ACC112 (cell line): ENCODE data around the gene RFX1.

ENCODE experiments used
- H2AFZ ChIP-seq: fragments of 200-600 bp; sonication (generic); one replicate; pipeline ENCODE4 v1.6.0; 2017; ENCODE audit warnings: antibody characterized with exemption, low read length; ENCODE audit not compliant: unreplicated experiment
- H3K27ac ChIP-seq: fragments of 200-600 bp; sonication (generic); 2 replicates; pipeline ENCODE4 v1.5.1; 2014; ENCODE audit warnings: low read depth, mild to moderate bottlenecking, antibody characterized with exemption, low read length, moderate library complexity
- H3K27me3 ChIP-seq: fragments of 200-600 bp; sonication (generic); 2 replicates; pipeline ENCODE4 v1.6.1; 2014; ENCODE audit warnings: mild to moderate bottlenecking, antibody characterized with exemption, low read length, moderate library complexity, mixed read lengths; ENCODE audit not compliant: insufficient read depth
- H3K36me3 ChIP-seq: fragments of 200-600 bp; sonication (generic); 2 replicates; pipeline ENCODE4 v1.6.1; 2016; ENCODE audit warnings: mild to moderate bottlenecking, antibody characterized with exemption, low read length, moderate library complexity, mixed read lengths; ENCODE audit not compliant: insufficient read depth
- H3K4me1 ChIP-seq: fragments of 200-600 bp; sonication (generic); one replicate; pipeline ENCODE4 v1.6.1; 2016; ENCODE audit warnings: low read length, mixed read lengths; ENCODE audit not compliant: insufficient read depth, unreplicated experiment, control insufficient read depth
- H3K4me3 ChIP-seq: fragments of 200-600 bp; sonication (generic); 2 replicates; pipeline ENCODE4 v1.5.1; 2014; ENCODE audit warnings: mild to moderate bottlenecking, low read depth, low read length
- H3K79me2 ChIP-seq: fragments of 200-600 bp; sonication (generic); one replicate; pipeline ENCODE4 v1.6.0; 2016; ENCODE audit warnings: low read length; ENCODE audit not compliant: control insufficient read depth, unreplicated experiment, insufficient read depth

RFX1 gene

DNA sequence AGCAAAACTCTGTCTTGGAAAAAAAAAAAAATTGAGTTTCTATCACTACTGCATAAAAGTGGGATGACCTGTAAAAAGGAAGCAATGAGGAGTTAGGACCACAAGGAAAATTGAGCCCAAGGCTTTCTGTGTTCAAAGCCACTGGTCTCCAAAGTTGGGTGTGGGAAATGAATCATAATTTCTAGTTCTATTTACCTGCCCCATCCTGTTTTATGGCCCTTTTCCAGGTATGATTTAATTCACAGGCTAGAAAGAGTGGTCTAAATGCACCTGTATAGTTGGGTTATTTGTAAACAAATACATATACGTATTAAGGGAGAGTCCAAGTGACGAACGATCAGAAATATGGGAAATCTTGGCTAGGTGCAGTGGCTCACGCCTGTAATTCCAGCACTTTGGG lies 59.7 kb downstream of the RFX1 start:
- no peaks in the 10 kb centered on the region for H3K36me3 ChIP-seq
- no peak overlapping the region for H3K27ac ChIP-seq
- no peak overlapping the region for H3K4me3 ChIP-seq

DNA sequence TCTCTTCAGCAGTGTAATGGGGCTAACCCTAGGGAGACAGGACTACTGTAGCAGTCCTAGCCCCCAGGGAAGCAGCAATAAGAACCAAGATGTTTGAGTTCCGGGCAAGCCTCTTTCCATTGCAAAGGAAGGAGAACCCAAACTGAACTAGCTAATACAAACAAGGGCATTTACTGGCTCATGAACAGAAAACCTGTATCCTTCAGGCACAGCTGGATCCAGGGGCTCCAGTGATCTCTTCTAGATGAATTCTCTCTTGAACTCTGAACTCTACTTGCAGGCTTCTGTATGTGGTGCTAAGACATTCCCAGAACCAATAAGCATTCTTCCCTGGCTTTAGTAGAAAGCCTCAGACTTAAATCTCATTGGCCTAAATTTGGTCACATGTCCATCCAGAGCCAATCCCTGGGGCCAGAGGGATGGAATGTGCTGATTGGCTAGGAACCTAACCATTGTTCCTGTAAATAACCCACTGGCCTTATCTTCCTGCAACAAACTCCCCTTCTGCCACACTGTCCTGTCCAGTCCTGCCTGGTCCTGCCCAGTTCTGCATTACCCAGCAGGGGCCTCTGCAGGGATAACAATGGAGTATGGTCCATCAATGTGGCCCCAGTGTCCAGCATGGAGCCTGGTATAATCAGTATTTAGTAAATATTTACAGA lies 64.0 kb downstream of the RFX1 start:
- Histone ChIP-seq H3K27me3 (no peaks in the 10 kb centered on the region), H3K4me1 (peaks cover 9% of the 10 kb centered on the region), H2AFZ (no peak overlapping the region), H3K79me2 (no peaks in the 10 kb centered on the region), H3K4me3 (no peak overlapping the region), H3K36me3 (no peaks in the 10 kb centered on the region), H3K27ac (no peak overlapping the region)

More for the DNA sequence above, 59.7 kb downstream of the RFX1 start:
- no peaks in the 10 kb centered on the region for H3K79me2 ChIP-seq
- H3K27me3 ChIP-seq: no peaks in the 10 kb centered on the region
- H2AFZ ChIP-seq: no peak overlapping the region
- H3K4me1 ChIP-seq: no peaks in the 10 kb centered on the region

DNA sequence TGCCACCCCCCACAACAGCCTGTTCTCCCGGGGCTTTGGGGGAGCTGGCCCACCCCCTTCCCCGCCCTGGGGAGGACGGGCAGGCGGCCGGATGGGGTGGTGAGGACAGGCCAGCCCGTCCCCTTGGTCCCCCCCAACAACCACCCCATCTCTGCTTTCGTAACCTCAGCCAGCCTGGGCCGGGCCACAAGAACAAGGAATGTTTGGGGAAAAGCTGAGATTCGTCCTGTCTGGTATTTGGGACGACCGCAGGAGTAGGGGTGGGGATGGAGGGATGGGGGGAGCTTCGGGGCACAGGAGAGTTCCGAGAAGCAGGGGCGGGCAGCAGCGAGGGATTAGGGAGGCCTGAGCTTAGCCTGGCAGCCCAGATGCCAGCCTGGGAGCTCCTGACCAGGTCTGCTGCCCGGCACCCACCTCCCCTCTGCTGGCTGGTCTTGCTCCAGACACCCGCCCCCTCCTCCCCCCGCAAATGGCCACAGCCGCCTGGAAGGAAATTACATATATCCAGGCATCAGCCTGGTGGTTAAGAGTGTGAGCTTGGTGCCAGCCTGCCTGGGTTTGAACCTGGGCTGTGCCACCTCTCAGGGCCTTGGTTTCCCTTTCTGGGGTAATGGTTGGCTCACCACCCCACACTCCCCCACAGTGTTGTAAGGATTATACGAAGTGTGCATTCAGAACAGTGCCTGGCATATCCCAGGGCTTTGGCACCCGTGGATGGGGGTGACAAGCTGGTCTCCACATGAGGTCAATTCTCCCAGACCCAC lies 67.6 kb downstream of the RFX1 start, which contains the start of gene PODNL1:
Gene PODNL1, minus strand, starts transcription at position 117 of the 764 bp plus-strand sequence. CDS start 236 bp downstream, outside the sequence.
- no peaks in the 10 kb centered on the region for H3K27me3 ChIP-seq
- H2AFZ ChIP-seq: peak within 1 kb of the TSS; percentile 38
- no peak within 1 kb of the TSS for H3K27ac ChIP-seq
- peak within 1 kb of the TSS; percentile 72 for H3K4me3 ChIP-seq
- H3K79me2 ChIP-seq: no peaks in the 10 kb centered on the region
- peaks cover 9% of the 10 kb centered on the region for H3K4me1 ChIP-seq
- no peaks in the 10 kb centered on the region for H3K36me3 ChIP-seq

DNA sequence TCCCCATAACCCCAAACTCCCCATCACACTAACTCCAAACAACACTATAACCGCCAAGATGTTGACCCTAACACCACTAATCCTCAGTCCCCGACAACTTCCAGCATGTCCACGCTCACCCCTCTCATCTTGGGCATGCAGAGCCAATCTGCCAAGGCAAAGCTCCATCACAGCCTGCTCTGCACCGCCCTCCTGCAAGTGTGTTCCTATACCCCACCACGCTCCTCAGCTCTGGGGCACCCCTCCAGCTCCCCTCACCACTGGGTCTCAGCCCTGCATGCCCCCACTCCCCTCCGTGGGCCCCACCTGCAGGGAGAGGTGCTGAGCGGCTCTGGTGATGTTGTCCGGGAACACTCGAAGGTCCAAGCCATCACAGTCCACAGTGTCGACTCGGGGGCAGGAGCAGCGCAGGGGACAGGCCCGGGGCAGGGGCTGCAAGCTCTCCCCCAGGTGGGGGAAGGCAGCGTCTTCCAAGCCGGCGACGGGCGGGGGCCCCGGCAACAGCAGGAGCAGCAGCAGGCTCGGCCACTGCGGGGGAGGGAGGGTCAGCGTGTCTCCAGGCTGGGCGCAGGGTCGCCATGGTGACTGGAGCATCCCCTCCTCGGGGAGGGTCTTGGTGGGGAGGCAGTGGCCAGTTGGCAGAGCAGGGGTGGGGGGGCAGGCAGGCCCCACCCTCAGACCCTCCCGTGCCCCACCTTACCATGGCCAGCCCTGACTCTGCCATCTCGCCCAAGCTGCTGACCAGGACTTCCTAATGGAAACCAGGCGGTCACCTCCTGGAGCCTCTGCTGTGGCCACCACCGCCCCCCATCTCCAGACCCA lies 68.4 kb downstream of the RFX1 start:
- peak overlapping the region; percentile 38 for H2AFZ ChIP-seq
- H3K79me2 ChIP-seq: no peaks in the 10 kb centered on the region
- no peaks in the 10 kb centered on the region for H3K27me3 ChIP-seq
- H3K27ac ChIP-seq: no peak overlapping the region
- H3K4me1 ChIP-seq: peaks cover 9% of the 10 kb centered on the region
- H3K36me3 ChIP-seq: no peaks in the 10 kb centered on the region
- H3K4me3 ChIP-seq: peak overlapping the region; percentile 72

DNA sequence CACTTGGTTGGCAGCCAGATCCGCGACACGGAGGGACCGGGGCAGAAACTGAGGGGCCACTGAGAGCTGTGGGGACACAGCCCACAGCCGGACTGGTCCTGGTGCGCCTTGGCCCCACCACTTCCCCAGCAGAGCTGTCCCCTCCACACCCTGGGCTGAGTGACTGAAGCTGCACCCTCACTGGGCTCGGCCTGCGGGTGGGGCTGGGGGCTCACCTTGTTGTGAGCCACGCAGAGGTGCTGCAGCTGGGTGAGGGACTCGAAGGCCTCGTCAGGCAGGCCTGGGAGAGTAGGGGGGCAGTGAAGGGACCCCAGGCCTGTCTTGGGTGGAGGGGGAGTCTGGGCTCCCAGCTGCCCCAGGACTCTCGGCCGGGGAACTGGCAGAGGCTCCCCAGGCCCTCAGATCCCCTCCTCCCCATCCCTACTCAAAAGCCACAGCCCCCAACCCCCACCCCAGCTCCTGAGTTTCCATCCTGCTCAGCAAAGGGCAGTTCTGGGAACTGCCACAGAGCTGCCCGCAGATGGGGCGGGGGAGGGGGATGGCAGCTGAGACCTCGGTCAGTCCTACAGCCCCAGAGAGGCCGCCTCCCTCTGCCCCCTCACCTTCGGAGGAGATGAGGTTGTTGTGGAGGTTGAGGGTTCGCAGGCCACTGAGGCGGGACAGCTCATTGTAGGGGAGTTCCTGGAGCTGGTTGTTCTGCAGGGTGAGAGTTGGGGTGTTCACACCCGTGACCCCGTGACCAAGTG lies 70.2 kb downstream of the RFX1 start:
- Histone ChIP-seq H3K79me2 (no peaks in the 10 kb centered on the region), H2AFZ (no peak overlapping the region), H3K36me3 (no peaks in the 10 kb centered on the region), H3K27me3 (no peaks in the 10 kb centered on the region), H3K4me3 (no peak overlapping the region), H3K27ac (no peak overlapping the region), H3K4me1 (peaks cover 9% of the 10 kb centered on the region)

DNA sequence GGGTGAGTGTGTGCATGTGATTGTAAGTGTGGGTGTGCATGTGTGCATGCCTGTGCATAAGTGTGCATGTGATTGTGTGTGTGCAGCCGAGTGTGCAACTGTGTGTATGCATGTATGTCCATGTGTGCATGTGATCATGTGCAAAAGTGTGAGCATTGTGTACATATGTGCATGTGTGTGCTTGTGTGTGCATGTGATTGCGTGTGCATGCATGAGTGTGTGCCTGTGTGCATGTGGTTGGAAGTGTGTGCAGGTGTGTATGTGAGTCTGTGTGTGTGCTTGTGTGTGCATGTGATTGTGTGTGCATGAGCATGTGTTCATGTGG lies 71.4 kb downstream of the RFX1 start:
- Histone ChIP-seq H3K27me3 (no peaks in the 10 kb centered on the region), H3K79me2 (no peaks in the 10 kb centered on the region), H3K4me1 (peaks cover 9% of the 10 kb centered on the region), H3K4me3 (no peak overlapping the region), H2AFZ (no peak overlapping the region), H3K36me3 (no peaks in the 10 kb centered on the region), H3K27ac (no peak overlapping the region)

DNA sequence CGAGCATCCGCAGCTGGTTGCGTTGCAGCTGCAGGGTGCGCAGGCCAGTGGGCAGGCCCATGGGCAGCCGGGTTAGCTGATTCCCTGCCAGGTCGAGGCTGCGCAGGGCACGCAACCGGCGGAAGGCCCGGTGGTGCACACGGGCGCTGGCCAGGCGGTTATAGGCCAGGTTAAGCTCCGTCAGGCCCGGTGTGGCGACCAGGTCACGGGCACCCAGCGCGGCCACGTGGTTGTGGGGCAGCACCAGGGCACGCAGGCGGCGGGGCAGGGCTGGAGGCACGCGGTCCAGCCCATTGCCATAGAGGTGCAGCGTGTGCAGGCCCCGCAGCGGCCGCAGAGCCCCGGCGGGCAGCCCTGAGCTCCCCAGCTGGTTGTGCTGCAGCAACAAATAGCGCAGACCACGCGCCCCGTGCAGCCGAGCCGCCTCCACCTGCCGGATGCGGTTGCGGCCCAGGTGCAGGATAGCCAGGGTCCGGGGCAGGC lies 73.2 kb downstream of the RFX1 start:
- Histone ChIP-seq H3K4me3 (no peak overlapping the region), H3K27ac (no peak overlapping the region), H3K27me3 (no peaks in the 10 kb centered on the region), H2AFZ (no peak overlapping the region), H3K36me3 (no peaks in the 10 kb centered on the region), H3K79me2 (no peaks in the 10 kb centered on the region), H3K4me1 (peaks cover 4% of the 10 kb centered on the region)

DNA sequence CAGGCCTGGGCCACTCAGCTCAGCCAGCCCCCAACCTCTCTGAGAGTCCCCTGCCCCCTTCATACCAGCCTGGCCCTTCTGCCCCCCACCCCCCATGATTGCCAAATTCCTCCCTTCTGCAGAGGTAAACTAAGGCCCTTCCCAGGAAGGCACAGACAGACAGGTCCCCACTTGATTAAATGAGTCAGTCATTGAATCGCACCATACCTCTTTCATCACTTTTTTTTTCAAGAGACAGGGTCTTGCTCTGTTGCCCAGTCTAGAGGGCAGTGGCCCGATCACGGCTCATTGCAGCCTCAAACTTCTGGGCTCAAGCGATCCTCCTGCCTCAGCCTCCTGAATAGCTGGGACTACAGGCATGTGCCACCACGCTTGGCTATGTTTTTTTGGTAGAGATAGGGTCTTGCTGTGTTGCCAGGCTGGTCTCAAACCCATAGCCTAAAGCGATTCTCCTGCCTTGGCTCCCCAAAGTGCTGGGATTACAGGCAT lies 73.9 kb downstream of the RFX1 start:
- Histone ChIP-seq H3K27ac (no peak overlapping the region), H3K27me3 (no peaks in the 10 kb centered on the region), H3K4me3 (no peak overlapping the region), H2AFZ (no peak overlapping the region), H3K4me1 (no peaks in the 10 kb centered on the region), H3K36me3 (no peaks in the 10 kb centered on the region), H3K79me2 (no peaks in the 10 kb centered on the region)

DNA sequence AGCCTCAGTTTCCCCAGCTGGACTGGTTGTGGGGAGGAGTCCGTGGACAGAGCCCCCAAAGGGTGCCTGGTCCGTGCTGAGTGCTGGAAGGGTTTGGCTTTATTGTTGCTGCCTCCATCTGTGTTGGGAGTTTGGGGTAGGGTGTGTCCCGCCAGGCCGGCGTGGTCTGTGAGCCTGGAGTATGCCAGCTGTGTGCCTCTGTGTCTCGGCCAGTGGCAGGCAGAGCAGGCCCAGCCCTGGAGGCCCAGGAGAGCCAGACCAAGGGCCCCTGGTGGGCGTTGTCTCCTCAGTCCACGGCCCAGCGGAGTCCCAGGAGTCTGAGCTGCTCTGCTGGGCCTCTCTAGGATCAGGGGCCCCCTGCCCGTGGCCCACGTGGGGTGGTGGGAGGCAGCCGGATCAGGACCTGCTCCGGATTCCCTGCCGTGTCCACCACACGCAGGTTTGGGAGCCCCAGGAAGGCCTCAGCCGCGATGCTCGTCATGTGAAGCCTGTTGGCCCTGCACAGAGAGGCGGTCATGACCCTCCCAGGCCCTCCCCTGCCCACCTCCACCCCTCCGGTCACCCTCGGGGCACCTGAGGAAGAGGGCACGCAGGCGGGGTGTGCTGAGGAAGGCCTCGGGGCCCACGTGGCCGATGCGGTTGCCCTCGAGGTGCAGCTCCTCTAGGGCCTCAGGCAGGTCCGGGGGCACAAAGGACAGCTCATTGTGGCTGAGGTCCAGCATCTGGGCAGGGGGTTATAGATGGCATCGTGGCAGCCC lies 74.5 kb downstream of the RFX1 start:
- Histone ChIP-seq H3K4me3 (no peak overlapping the region), H3K36me3 (no peaks in the 10 kb centered on the region), H3K4me1 (no peaks in the 10 kb centered on the region), H3K27me3 (no peaks in the 10 kb centered on the region), H2AFZ (no peak overlapping the region), H3K27ac (no peak overlapping the region), H3K79me2 (no peaks in the 10 kb centered on the region)
